GM19328 (cell line): Measurements from ENCODE around the gene KIF26B.
"Not testable (repeated sequence)": the region's sequence is repeated elsewhere in the genome, so short reads cannot be mapped to it uniquely, and the experiment has no call there.

Experiments
- ATAC-seq: cut with Tn5 transposase; IDR thresholded peaks from one replicate; pipeline ENCODE4 v1.9.1; 2021; ENCODE audit warnings: mild to moderate bottlenecking, moderate library complexity; ENCODE audit not compliant: unreplicated experiment

Gene KIF26B

DNA sequence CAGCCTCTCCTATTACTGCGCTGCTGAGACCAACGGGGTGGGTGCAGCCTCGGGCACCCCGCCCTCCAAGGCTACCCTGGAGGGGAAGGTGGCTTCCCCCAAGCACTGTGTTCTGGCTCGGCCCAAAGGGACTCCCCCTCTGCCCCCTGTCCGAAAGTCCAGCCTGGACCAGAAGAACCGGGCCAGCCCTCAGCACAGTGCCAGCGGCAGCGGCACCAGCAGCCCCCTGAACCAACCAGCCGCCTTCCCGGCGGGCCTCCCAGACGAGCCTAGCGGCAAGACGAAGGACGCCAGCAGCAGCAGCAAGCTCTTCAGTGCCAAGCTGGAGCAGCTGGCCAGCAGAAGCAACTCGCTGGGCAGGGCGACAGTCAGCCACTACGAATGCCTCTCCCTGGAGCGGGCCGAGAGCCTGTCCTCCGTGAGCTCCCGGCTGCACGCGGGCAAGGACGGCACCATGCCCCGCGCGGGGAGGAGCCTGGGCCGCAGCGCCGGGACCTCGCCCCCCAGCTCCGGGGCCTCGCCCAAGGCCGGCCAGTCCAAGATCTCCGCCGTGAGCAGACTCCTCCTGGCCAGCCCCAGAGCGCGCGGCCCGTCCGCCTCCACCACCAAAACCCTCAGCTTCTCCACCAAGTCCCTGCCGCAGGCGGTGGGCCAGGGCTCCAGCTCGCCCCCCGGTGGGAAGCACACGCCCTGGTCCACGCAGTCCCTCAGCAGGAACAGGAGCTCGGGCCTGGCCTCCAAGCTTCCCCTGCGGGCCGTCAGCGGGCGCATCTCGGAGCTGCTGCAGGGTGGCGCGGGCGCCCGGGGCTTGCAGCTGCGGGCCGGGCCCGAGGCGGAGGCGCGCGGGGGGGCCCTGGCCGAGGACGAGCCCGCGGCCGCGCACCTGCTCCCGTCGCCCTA is 533.1 kb downstream of the KIF26B start:
- ATAC-seq: no peak

DNA sequence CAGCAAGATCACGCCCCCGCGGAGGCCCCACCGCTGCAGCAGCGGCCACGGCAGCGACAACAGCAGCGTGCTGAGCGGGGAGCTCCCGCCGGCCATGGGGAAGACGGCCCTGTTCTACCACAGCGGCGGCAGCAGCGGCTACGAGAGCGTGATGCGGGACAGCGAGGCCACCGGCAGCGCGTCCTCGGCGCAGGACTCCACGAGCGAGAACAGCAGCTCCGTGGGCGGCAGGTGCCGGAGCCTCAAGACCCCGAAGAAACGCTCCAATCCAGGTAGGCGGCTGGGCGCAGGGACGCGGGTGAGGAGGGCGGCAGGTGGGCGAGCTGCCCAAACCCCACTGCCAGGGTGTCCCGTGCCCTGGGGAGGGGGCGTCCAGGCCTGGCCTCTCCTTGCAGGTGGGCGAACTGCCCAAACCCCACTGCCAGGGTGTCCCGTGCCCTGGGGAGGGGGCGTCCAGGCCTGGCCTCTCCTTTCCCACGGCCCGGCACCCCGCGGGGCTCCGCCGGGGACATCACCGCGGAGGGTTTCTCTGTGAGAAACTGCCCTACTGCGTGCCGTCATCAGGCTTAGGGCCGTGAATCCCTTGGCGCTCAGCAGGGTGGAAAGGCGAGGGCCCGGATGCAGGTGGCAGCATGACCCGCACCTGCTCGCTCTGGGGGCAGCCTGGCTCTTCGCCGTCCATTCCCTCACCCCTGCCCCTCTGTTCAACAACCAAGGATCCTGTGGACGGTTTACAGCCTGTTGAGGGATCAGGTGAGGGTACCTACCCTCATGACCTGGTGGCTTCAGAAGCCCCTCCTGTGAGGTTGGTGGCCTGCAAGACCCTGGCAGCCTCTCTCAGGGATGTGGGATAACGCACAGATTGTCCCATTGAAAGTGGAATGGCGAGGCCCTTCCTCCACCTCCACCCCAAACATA is 534.0 kb downstream of the KIF26B start:
- ATAC-seq: no peak

DNA sequence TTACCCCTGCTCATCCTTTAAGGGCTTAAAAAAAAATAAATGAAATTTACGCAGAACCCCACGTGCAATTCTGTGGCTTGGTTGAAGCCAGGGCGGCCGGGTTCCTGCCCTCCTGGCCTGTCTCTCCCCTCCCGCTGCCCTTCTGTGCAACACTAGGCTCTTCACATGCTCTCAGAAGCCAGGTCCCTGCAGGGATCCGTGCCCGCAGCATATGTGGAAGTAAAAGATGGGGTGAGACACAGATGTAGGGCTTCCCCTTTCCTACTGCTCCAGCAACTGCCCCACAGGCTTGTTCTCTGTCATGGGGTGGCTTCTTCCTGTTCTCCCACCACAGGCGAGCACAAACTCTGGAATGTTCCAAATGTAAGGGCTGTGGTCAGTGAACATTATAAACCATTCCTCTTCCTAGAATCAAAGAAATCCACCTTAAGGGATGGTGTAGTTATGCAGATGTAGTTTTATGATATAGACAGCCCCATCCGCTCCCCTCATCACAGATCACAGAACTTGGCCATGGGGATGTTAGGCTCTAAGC is 535.4 kb downstream of the KIF26B start:
- ATAC-seq: no peak

DNA sequence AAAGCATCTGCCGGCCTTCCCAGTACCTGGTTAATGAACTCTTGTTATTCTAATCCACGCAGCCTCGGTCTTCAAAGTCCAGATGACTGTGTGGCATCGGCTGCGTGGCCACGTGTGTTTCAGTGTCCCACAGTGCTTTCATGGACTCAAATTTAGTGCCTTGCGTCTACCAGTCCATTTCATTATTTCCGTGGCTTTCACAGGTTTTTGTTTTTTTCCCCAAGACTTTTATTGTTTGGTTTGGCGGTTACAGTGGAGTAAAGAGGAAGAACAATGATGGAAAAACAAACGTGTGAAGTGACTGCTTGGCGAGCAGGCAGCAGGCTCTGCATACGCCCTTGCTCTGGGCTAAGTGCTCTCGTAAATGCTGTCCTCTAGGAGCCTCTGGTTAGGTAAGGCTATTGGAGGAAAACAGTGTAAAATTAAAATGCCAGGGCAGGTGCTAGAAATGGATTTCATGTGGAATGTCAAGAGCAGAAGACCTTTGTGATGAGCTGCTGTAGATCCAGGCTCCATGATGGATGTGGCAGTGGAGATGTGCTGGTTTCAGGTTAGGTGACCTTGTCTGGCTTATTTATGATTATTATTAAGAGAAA is 536.3 kb downstream of the KIF26B start:
- no peak for ATAC-seq

DNA sequence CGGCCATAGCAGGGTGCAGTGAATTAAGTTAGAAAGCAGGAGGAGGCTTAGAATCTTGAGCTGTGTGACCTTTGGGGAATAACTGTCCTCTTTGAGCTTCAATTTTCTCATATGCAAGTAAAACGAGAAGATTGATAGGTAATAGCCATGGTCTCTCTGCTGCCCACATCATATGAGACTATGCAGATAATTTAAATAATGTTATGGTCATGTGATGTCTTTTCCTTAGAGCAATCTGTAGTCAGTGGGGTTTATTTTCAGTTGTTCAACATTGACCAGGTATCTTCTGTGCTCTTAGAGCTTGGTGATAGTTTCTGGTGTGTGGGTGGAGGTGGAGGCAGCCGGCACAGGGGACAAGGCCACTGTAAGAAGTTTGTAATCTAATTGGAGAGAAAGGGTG is 537.1 kb downstream of the KIF26B start:
- ATAC-seq: no peak

DNA sequence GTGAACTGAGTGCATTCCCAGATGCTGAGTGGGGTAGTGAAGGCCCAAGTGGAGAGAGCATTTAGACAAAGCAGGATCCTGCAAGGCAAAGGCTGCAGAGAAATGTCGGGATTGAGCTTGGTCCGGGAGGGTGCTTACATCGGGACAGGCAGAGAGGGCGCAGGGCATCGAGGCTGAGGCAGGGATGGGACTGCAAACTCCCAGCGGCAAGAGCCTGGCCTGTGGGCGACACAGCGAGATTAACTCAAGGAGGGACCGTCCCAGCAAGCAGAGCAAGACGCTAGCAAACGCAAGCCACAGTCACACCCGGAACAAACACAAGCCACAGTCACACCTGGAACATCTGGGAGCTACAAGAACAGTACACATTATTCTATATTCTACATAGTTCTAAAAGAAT is 537.5 kb downstream of the KIF26B start:
- no peak for ATAC-seq

DNA sequence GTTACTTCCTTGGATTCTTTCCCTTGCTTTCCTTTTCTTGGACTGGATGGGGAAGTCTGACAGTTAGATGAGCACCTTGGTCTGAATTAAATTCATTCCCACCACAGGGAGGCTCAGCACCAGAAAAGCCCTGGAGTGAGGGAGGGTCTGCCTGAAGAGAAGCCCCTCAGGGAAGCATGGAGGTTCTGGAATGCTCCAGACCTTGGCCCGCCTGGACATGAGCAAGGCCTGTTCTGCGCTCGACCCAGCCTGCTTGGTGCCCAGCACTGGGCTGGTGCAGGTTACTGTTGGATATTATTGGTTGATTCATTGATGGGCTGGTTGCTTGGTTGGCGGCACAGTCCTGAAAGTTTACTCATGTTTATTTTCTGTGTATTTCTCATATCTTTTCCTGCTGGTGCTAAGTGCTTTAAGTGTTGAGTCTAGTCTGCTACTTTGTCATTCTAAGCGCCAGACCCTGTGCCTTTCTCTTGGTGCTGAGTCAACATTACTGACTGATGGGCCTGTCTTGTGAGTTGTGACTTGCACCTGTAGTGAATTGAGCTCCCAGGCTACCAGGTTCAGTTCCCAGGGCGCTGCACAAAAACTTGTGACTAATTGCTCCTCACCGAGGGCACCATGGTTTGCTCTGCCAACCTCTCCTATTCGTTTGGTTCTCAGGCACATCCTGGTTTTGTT is 538.5 kb downstream of the KIF26B start:
- ATAC-seq: no peak

DNA sequence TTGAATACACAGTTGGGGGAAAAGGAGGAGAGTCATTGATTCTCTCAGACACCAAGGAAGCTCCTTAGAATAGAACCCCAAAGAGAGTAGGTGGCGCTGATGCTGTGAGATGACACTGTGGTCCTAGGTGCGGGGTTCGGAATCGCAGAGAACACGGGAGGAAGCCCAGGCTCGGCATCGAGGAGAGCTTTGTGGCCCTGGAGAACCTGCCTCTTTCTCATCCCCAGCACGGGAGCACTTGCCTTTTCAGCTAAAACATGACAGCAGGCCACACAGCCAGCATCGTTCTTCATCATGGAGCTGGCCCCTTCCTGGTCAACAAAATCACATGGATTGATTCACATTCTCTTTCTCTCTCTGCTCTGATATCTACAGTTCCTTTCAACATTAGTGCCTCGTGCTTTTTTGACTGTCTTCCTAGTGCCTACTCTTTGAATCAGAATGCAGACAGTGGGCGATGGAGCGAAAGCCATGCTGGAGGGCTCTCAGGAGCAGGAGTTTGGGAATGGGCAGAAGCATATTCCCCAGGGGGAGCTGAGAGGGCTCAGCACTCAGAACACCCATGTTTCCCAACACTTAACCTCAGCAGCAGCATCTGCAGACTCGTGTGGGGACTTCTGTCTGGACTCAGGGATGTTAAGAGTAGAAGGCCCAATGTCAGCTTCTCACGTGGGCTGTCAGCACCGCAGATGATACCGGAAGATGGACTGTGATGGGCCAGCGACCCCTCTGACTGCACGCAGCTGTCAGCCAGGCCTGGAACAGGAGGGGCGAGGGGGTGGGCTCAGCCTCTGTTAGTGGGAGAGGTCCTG is 539.4 kb downstream of the KIF26B start:
- ATAC-seq: no peak

DNA sequence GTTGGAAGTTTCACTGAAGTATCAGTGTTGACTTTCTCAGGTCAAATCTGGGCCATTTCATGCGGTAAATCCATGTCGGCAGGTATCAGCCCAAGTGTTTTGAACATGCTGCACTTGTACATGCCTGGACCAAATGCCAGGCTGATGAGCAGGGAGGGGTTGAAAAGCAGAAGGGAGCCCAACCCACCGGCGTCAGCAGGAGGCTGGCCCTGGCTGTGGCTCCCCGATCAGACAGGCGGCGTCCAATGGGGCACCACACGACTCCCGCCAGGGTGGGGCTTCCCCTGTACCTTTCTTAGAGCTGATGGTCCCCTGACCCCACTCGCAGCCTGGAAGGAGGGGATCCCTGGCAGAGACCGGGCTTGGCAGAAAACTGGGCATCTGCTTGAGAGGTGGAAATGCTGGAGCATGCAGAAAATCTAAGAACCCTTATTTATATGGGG is 540.0 kb downstream of the KIF26B start:
- ATAC-seq: no peak

DNA sequence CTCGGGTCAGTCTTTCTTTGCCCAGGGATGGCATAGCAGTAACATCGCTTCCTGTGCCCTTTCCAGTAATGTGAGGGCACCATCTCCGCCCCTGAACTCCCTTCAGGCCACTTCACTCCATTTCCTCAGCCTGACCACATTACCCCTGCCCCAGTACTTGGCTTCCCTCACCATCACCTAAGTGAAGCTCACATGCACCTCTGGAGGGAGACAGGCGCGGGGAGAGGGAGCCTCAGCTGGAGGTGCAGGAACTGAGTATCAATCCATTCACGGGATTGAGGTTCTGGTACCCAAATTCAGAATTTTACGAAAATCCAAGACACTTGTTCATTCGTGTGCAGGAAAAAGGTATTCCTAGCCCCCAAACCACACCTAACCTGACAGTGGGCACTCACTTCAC is 540.4 kb downstream of the KIF26B start:
- ATAC-seq: no peak

DNA sequence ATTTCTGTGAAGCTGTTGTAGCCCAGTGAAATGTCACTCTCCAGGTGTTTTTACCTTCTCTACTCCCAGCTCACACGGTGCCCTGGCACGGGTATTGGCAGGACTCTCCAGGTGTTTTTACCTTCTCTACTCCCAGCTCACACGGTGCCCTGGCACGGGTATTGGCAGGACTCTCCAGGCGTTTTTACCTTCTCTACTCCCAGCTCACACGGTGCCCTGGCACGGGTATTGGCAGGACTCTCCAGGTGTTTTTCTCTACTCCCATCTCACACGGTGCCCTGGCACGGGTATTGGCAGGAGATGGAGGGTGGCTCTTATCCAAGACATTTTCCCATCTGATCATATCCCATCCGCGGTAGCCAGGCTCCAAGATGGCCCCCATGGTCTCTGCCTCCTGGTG is 540.9 kb downstream of the KIF26B start:
- not testable (repeated sequence) for ATAC-seq

DNA sequence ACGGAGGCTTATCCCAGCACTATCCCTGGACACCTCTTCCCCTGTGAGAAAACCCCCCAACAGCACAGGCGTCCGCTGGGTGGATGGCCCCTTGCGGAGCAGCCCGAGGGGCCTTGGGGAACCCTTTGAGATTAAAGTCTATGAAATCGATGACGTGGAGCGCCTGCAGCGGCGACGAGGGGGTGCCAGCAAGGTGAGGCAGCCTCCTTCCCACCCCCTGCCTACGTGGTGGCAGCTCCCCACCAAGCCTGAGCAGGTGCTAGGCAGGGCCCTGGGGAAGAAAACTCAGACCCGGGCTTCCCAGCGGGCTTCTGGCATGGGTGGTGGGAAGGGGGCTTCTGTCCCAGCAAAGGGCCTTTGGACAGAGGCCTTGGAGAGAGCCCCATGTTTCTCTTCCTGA is 543.3 kb downstream of the KIF26B start:
- no peak for ATAC-seq

DNA sequence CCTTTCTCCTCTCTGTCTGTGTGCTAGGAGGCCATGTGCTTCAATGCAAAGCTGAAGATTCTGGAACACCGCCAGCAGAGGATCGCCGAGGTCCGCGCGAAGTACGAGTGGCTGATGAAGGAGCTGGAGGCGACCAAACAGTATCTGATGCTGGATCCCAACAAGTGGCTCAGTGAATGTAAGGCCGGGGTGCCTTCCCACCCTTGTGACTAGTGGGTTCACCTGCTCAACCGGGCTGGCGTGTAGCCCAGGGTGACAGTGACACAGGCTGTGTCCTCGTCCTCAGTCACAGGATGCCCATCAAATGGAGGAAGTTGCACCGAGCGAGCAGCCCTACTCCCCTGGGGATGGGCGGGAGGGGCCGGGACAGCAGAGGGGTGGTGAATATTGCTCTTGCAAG is 544.1 kb downstream of the KIF26B start:
- no peak for ATAC-seq

DNA sequence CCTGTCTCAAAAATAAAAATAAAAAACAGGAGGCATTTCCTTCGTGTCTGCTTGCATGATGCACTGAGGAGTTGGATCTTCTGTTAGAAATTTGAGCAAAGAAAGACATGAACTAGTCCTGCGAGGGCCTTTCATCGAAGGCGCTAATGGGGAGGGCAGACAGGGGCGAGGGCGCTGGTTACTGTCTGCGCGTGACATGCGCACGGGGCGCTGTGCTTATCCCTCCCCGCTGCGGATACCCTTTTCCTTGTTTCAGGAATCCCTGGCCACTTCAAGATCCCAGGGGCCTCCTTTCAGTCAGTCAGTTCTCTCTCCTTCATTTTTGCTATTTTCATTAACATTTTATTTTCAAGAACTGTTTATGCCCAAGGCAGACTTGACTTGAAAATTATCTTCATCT is 545.8 kb downstream of the KIF26B start:
- ATAC-seq: no peak

DNA sequence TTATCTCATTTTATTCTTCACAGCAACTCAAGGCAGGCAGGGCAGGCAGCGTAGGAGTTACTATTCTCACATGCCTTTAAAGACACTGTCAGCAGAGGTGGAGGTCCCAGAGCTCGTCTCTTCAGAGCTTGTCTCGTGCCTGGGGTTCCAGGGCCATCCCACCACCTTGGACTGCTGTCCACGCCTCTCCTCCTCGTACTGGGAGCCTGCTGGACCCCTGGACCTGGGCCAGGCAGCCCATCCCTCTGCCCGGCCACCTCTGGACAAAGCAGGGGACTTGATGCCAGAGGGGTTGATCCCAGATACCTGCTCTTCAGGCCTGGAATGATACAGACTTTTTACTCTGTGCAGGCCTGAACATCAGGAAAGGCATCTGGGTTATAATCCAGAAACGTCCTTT is 546.8 kb downstream of the KIF26B start:
- ATAC-seq: no peak

DNA sequence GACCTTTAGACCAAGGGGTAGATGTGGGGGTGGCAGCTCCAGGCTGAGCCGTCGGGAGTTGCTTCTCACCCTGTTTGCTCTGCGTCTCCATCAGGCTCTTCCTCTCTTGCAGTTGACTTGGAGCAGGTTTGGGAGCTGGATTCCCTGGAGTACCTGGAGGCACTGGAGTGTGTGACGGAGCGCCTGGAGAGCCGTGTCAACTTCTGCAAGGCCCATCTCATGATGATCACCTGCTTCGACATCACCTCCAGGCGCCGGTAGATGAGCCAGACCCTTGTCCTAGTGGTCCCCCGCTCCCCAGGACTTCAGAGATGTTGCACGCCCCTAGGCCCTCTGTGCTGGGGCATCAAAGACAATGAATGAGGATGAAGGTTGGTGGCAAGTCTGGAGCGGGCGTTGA is 547.6 kb downstream of the KIF26B start:
- ATAC-seq: no peak

DNA sequence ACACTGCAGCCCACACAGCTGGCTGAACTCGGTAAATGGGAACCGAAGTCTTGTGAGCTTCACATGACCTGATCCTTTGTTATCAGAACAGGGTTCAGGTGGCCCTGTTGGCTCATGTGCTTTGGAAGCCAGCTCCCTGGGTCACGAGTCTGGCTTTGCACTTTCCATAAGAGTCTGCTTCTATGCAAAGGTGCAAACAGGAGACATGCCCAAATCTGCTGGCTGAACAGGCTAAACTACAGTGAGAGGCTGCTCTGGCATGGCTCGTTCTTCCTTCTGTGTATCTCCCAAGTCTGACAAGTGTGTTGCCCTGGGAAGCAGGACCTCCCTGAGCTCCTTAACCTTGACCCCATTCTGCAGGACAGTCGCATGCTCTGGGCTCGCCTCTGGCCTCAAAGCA is 549.6 kb downstream of the KIF26B start:
- no peak for ATAC-seq

DNA sequence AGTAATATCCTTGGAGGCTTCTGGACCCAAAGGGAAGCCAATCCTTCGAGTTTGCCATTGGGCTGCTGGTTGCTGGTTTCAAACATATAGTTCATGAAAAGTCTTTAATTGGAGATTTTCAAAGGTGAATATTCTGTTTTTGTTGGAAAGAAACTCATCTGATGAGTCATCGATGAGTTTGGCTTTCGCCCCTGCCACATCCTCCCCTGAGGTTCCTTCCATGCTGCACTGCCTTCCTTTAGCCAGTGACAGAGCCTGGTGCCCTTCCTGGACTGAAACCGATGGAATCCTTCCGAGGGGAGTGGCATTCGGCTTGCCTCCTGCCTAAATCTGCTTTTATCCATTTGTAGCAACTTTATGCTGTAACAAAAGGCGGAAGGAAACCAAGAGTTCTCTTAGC is 550.0 kb downstream of the KIF26B start:
- ATAC-seq: no peak

DNA sequence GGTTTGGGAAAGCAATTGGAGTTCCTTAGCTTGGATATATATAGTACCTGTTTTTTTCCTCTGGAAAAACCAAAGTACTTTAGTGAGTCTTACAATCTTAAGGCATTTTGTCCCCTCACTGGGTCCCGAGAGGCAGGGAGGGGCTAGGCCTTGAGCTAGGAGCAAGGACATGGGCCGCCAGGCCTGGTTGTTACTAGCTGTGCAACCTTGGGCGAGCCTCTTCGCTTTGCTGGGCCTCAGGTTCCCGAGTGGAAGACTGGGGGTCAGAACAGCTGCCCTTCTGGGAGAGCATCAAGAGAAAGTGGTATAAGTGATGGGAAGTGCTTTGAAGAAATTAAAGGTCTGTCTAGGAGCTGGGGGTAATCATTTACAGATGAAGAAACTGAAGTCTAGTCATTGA is 553.2 kb downstream of the KIF26B start:
- ATAC-seq: no peak
